ENCODE measurements around the gene FAM83B.
"Not testable (repeated sequence)": the region's sequence is repeated elsewhere in the genome, so short reads cannot be mapped to it uniquely, and the experiment has no call there.

Gene FAM83B

GRCh38 chr6:54958446-54958845 is 111.9 kb downstream of the FAM83B start:
- DNase-seq (ENCODE audit: insufficient read length, low spot score) (no peak), FAIRE-seq (no peak)
- no peak for TF ChIP-seq SPI1 (IDR thresholded peaks at IDR 0.05; ENCODE audit: low read depth, low read length)

DNA sequence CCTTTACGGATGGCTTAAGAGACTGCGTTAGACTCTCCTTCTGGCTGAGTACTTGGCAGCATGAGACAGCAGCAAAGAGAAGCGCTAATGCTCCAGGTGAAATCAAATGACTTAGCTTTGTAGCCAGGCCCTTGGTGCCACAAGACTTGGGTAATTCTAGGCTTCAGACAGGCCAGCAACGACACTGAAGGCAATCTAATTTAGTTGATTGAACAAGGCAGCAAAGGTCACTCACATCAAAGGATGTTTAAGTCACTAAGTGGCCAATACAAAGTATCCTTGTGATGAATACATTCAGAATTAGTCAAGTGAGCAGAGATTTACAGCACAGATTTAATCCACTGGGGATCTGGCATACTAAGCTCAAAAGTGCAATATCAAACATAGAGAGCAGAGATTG is 113.2 kb downstream of the FAM83B start:
- FAIRE-seq, result no peak
- DNase-seq (ENCODE audit: insufficient read length, low spot score), result no peak
- no peak for TF ChIP-seq POU2F2 (IDR thresholded peaks at IDR 0.05; ENCODE audit: low read depth, low read length)
- no peak for TF ChIP-seq POLR2AphosphoS5 (IDR thresholded peaks at IDR 0.05; ENCODE audit: low read depth, low read length)
- TF ChIP-seq PAX5 (IDR thresholded peaks at IDR 0.05; ENCODE audit: insufficient read depth, low read length, severe bottlenecking), result no peak
- no peak for TF ChIP-seq POLR2A (IDR thresholded peaks at IDR 0.05; ENCODE audit: low read depth, low read length)
- no peak for TF ChIP-seq TAF1 (IDR thresholded peaks at IDR 0.05; ENCODE audit: low read depth, low read length)

- not testable (repeated sequence) for DNase-seq (ENCODE audit: insufficient read length, low spot score); FAIRE-seq
Observed at GRCh38 chr6:54961372-54961771, 114.8 kb downstream of the FAM83B start.

- FAIRE-seq (no peak), DNase-seq (ENCODE audit: insufficient read length, low spot score) (no peak)
- no peak for TF ChIP-seq POLR2A (IDR thresholded peaks at IDR 0.05; ENCODE audit: low read depth, low read length)
- no peak for TF ChIP-seq POU2F2 (IDR thresholded peaks at IDR 0.05; ENCODE audit: low read depth, low read length)
- no peak for TF ChIP-seq SPI1 (IDR thresholded peaks at IDR 0.05; ENCODE audit: low read depth, low read length)
- TF ChIP-seq PAX5 (IDR thresholded peaks at IDR 0.05; ENCODE audit: insufficient read depth, low read length, severe bottlenecking), result no peak
- TF ChIP-seq TAF1 (IDR thresholded peaks at IDR 0.05; ENCODE audit: low read depth, low read length), result no peak
- TF ChIP-seq POLR2AphosphoS5 (IDR thresholded peaks at IDR 0.05; ENCODE audit: low read depth, low read length), result no peak
Observed at GRCh38 chr6:54970337-54970736, 123.8 kb downstream of the FAM83B start.

DNA sequence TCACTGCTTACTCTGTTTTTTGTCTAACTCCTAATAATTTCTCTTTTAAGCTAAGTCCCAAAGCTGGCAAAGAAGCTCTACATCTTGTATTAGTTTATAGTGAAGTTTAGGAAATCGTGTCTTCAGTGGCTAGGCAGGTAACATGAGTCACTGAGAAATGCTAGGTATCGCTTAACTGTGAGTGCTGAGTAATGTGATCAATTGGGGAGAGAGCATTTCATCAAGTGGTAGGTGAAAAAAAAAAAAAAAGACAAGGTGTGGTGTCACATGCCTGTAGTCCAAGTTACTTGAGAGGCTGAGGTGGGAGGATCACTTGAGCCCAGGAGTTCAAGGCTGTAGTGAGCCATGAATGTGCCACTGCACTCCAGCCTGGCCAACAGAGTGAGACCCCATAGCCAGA is 125.3 kb downstream of the FAM83B start:
- FAIRE-seq, result no peak
- DNase-seq (ENCODE audit: insufficient read length, low spot score), result no peak
- TF ChIP-seq PAX5 (IDR thresholded peaks at IDR 0.05; ENCODE audit: insufficient read depth, low read length, severe bottlenecking) (no peak), POU2F2 (IDR thresholded peaks at IDR 0.05; ENCODE audit: low read depth, low read length) (no peak), SPI1 (IDR thresholded peaks at IDR 0.05; ENCODE audit: low read depth, low read length) (no peak), TAF1 (IDR thresholded peaks at IDR 0.05; ENCODE audit: low read depth, low read length) (no peak), POLR2AphosphoS5 (IDR thresholded peaks at IDR 0.05; ENCODE audit: low read depth, low read length) (no peak), POLR2A (IDR thresholded peaks at IDR 0.05; ENCODE audit: low read depth, low read length) (no peak)

GRCh38 chr6:54979161-54979560 is 132.6 kb downstream of the FAM83B start:
- not testable (repeated sequence) for DNase-seq (ENCODE audit: insufficient read length, low spot score); FAIRE-seq

DNA sequence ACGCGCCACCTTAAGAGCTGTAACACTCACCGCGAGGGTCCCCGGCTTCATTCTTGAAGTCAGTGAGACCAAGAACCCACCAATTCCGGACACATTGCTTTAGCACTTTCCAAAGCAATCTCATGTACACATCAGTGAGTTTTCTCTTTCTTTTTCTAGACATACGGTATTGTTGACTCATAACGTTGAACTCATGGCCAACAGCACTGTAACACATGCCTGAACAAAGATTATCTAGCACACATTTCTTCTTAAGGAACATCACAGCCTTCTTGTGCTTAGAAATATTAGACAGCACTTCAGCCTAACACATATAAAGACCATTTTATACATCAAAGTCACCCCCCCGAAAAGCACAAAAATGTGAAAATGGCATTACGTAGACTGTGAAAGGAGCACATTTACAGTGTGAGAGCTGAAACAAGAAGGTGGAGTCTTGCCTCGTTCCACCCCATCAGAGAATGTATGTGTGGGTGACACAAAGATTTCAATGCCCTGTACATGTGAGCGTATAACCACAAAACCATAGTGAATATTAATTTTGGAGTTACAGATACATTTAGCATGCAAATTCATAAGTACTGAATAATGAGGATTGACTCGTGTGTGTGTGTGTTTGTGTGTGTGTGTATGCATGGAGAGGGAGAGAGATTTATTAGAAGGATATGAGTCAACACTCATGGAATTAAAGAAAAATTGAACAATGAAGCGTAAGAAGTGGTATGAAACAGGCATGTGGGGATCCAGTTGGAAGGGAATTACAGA is 134.1 kb downstream of the FAM83B start:
- no peak for DNase-seq (ENCODE audit: insufficient read length, low spot score)
- TF ChIP-seq POLR2AphosphoS5 (IDR thresholded peaks at IDR 0.05; ENCODE audit: low read depth, low read length), result no peak
- TF ChIP-seq POLR2A (IDR thresholded peaks at IDR 0.05; ENCODE audit: low read depth, low read length), result no peak
- no peak for TF ChIP-seq PAX5 (IDR thresholded peaks at IDR 0.05; ENCODE audit: insufficient read depth, low read length, severe bottlenecking)
- no peak for TF ChIP-seq POU2F2 (IDR thresholded peaks at IDR 0.05; ENCODE audit: low read depth, low read length)
- TF ChIP-seq SPI1 (IDR thresholded peaks at IDR 0.05; ENCODE audit: low read depth, low read length), result no peak
- TF ChIP-seq TAF1 (IDR thresholded peaks at IDR 0.05; ENCODE audit: low read depth, low read length), result no peak
- no peak for FAIRE-seq

DNA sequence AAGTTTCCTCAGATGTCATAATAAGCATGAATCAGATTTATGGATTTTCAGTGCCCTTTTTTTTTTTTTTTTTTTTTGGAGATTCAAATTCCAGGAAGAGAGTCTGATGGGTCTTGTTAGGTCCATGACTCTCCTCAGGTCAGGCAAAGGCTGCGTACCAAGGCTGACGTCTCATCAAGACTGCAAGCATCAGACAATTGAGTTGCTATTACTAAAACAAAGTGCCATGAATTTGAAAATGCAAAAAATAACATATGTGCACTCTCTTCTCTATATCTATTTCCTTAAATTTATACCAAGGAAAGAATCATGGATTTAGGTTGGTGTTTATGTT is 134.7 kb downstream of the FAM83B start:
- FAIRE-seq (no peak), DNase-seq (ENCODE audit: insufficient read length, low spot score) (no peak)

GRCh38 chr6:54981647-54982046 is 135.1 kb downstream of the FAM83B start:
- DNase-seq (ENCODE audit: insufficient read length, low spot score), result no peak
- FAIRE-seq, result no peak
- TF ChIP-seq POU2F2 (IDR thresholded peaks at IDR 0.05; ENCODE audit: low read depth, low read length) (no peak), SPI1 (IDR thresholded peaks at IDR 0.05; ENCODE audit: low read depth, low read length) (no peak), TAF1 (IDR thresholded peaks at IDR 0.05; ENCODE audit: low read depth, low read length) (no peak), PAX5 (IDR thresholded peaks at IDR 0.05; ENCODE audit: insufficient read depth, low read length, severe bottlenecking) (no peak)

More for the DNA sequence above, 134.7 kb downstream of the FAM83B start:
- no peak for TF ChIP-seq POLR2A (IDR thresholded peaks at IDR 0.05; ENCODE audit: low read depth, low read length)
- TF ChIP-seq POLR2AphosphoS5 (IDR thresholded peaks at IDR 0.05; ENCODE audit: low read depth, low read length), result no peak
- TF ChIP-seq TAF1 (IDR thresholded peaks at IDR 0.05; ENCODE audit: low read depth, low read length), result no peak
- TF ChIP-seq PAX5 (IDR thresholded peaks at IDR 0.05; ENCODE audit: insufficient read depth, low read length, severe bottlenecking), result no peak
- no peak for TF ChIP-seq POU2F2 (IDR thresholded peaks at IDR 0.05; ENCODE audit: low read depth, low read length)
- TF ChIP-seq SPI1 (IDR thresholded peaks at IDR 0.05; ENCODE audit: low read depth, low read length), result no peak

DNA sequence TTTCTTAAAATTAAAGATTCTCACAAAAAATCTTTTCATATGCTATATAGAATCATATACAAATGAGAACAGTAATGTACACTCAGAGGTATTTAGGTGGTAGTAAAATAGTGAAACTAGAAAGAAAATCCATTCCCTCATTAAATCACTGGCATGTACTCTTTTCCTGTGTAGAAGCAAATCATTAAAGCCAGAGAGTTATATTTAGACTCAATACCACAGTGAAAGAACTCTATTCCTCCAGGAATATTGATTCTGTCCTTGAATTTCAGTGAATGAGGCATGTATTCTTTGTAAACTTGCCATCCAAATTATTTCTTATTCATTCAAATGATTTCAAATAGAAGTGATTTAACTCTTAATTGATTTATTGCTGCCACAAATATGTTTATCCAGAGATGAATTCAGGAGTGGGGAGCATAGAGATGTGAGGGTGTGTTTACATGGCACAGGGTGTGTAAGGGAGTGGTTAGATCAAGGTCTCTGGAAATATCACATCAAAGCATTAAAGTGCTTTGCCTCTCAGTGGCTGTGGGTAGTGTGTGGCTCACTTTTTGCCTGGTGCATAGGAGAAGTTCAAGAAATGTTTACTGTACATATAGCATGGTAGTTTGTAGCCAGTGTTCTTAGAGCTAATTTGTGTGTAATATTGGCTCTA is 141.2 kb downstream of the FAM83B start:
- DNase-seq (ENCODE audit: insufficient read length, low spot score) (no peak), FAIRE-seq (no peak)
- TF ChIP-seq TAF1 (IDR thresholded peaks at IDR 0.05; ENCODE audit: low read depth, low read length) (no peak), POLR2AphosphoS5 (IDR thresholded peaks at IDR 0.05; ENCODE audit: low read depth, low read length) (no peak), PAX5 (IDR thresholded peaks at IDR 0.05; ENCODE audit: insufficient read depth, low read length, severe bottlenecking) (no peak), SPI1 (IDR thresholded peaks at IDR 0.05; ENCODE audit: low read depth, low read length) (no peak), POLR2A (IDR thresholded peaks at IDR 0.05; ENCODE audit: low read depth, low read length) (no peak), POU2F2 (IDR thresholded peaks at IDR 0.05; ENCODE audit: low read depth, low read length) (no peak)

All from GM12891 (cell line).